HG03108 (cell line): ENCODE measurements around the gene LCE2C.

Experiments
- ATAC-seq: cut with Tn5 transposase; IDR thresholded peaks from one replicate; pipeline ENCODE4 v1.9.1; 2021; ENCODE audit warnings: moderate library complexity; ENCODE audit not compliant: unreplicated experiment

The LCE2C gene

GRCh38 chr1:152718238-152718637 lies 43.2 kb downstream of the LCE2C start:
- ATAC-seq: no peak

GRCh38 chr1:152725261-152725660 lies 50.2 kb downstream of the LCE2C start:
- ATAC-seq: no peak
